Upper lobe of right lung (tissue), 1 donor: ENCODE data around the gene LRP1B. TPM values are rescaled to one million over a fixed set of nuclear protein-coding genes. Genes with fewer than 3 reads are reported as not detected.

Experiments used
- ATAC-seq: fragments of 200-7000 bp; cut with Tn5 transposase; one replicate; pipeline ENCODE4 v1.9.1; 2020; ENCODE audit warnings: mild to moderate bottlenecking, moderate library complexity
- DNase-seq: peaks from one replicate; pipeline ENCODE4 v3.0.0-alpha.2; 2020
- H3K27ac ChIP-seq: fragments of 200-600 bp; one replicate; pipeline ENCODE4 v1.8.0; 2022
- H3K27me3 ChIP-seq: fragments of 200-600 bp; one replicate; pipeline ENCODE4 v1.8.0; 2022; ENCODE audit warnings: mild to moderate bottlenecking
- H3K36me3 ChIP-seq: fragments of 200-600 bp; one replicate; pipeline ENCODE4 v1.8.0; 2022
- H3K4me1 ChIP-seq: fragments of 200-600 bp; one replicate; pipeline ENCODE4 v1.8.0; 2022
- H3K4me3 ChIP-seq: fragments of 200-600 bp; one replicate; pipeline ENCODE4 v1.8.0; 2022; ENCODE audit warnings: mild to moderate bottlenecking
- H3K9me3 ChIP-seq: fragments of 200-600 bp; one replicate; pipeline ENCODE4 v1.8.0; 2022
- CTCF ChIP-seq: fragments of 200-600 bp; IDR thresholded peaks from one replicate; pipeline ENCODE4 v1.8.0; 2022; ENCODE audit warnings: antibody characterized with exemption
- intact Hi-C: fragments of 100-400 bp; cut with DNase I; formaldehyde crosslinking; loops from one replicate; pipeline ENCODE4 v1.11.0; 2022
- total RNA-seq: library from RNA; stranded (reverse); fragmentation: NEBNext Ultra II Directional; extraction: Animal tissue kit (Norgen Biotek cat#: 25700); gene quantifications from one replicate; pipeline ENCODE4 v1.2.1, GENCODE V29; 2021
- donor health status: DM: no; HTN: yes; CAD: no; lungs with severe emphysema.

LRP1B gene
- total RNA-seq, 1 donor from 2014 or later = 0.12 TPM

GRCh38 chr2:141499123-141499522 lies 631.7 kb downstream of the LRP1B start:
- Histone ChIP-seq H3K4me3 (no peak overlapping the region), H3K27ac (no peak overlapping the region), H3K27me3 (no peaks in the 10 kb centered on the region), H3K9me3 (no peaks in the 10 kb centered on the region), H3K4me1 (no peaks in the 10 kb centered on the region), H3K36me3 (no peaks in the 10 kb centered on the region)
- intact Hi-C loops = no loop called here
- no peak for ATAC-seq
- TF ChIP-seq CTCF = no peak
- no peak for DNase-seq

GRCh38 chr2:141498561-141498960 lies 632.3 kb downstream of the LRP1B start:
- Histone ChIP-seq H3K9me3 (no peaks in the 10 kb centered on the region), H3K27me3 (no peaks in the 10 kb centered on the region), H3K27ac (no peak overlapping the region), H3K4me1 (no peaks in the 10 kb centered on the region), H3K36me3 (no peaks in the 10 kb centered on the region), H3K4me3 (no peak overlapping the region)
- ATAC-seq (no peak), DNase-seq (no peak)
- intact Hi-C loops = no loop called here
- no peak for TF ChIP-seq CTCF

- H3K9me3 ChIP-seq = no peaks in the 10 kb centered on the region
- no peaks in the 10 kb centered on the region for H3K36me3 ChIP-seq
- no peak overlapping the region for H3K27ac ChIP-seq
- no peaks in the 10 kb centered on the region for H3K27me3 ChIP-seq
- TF ChIP-seq CTCF = no peak
- DNase-seq (no peak), ATAC-seq (no peak)
- intact Hi-C loops = no loop called here
- no peak overlapping the region for H3K4me3 ChIP-seq
- H3K4me1 ChIP-seq = no peaks in the 10 kb centered on the region
Observed at GRCh38 chr2:141497272-141497671, 633.5 kb downstream of the LRP1B start.

- no peak for DNase-seq
- Histone ChIP-seq H3K27ac (no peak overlapping the region), H3K36me3 (no peaks in the 10 kb centered on the region), H3K27me3 (no peaks in the 10 kb centered on the region), H3K4me3 (no peak overlapping the region), H3K4me1 (no peaks in the 10 kb centered on the region), H3K9me3 (no peaks in the 10 kb centered on the region)
- TF ChIP-seq CTCF = no peak
- intact Hi-C loops = no loop called here
- ATAC-seq = no peak
Observed at GRCh38 chr2:141496810-141497209, 634.0 kb downstream of the LRP1B start.

- no peak for ATAC-seq
- intact Hi-C loops = no loop called here
- no peak for TF ChIP-seq CTCF
Observed at GRCh38 chr2:141493936-141494335, 636.9 kb downstream of the LRP1B start.

GRCh38 chr2:141492816-141493215 lies 638.0 kb downstream of the LRP1B start:
- no peak for TF ChIP-seq CTCF
- intact Hi-C loops = no loop called here
- DNase-seq (no peak), ATAC-seq (no peak)
- H3K27me3 ChIP-seq = no peaks in the 10 kb centered on the region
- H3K4me1 ChIP-seq = no peaks in the 10 kb centered on the region
- no peaks in the 10 kb centered on the region for H3K36me3 ChIP-seq
- H3K27ac ChIP-seq = no peak overlapping the region
- H3K9me3 ChIP-seq = no peaks in the 10 kb centered on the region
- no peak overlapping the region for H3K4me3 ChIP-seq

More at GRCh38 chr2:141493936-141494335, 636.9 kb downstream of the LRP1B start:
- Histone ChIP-seq H3K4me3 (no peak overlapping the region), H3K27ac (no peak overlapping the region), H3K9me3 (no peaks in the 10 kb centered on the region), H3K36me3 (no peaks in the 10 kb centered on the region), H3K4me1 (no peaks in the 10 kb centered on the region), H3K27me3 (no peaks in the 10 kb centered on the region)
- DNase-seq = no peak
